OCI-LY3 (cell line): ENCODE data around the gene EME1.

Experiments used
- CTCF ChIP-seq: fragments of 200-600, 300-600 bp; sonication (generic); IDR thresholded peaks from 2 replicates; pipeline ENCODE4 v1.5.1; 2014; ENCODE audit warnings: antibody characterized with exemption, low read length, low read depth
- EZH2phosphoT487 ChIP-seq: fragments of 200-600 bp; shearing (Covaris generic); IDR thresholded peaks from 2 replicates; pipeline ENCODE4 v1.6.1; 2018; ENCODE audit warnings: antibody characterized with exemption, mixed run types, low read depth

DNA sequence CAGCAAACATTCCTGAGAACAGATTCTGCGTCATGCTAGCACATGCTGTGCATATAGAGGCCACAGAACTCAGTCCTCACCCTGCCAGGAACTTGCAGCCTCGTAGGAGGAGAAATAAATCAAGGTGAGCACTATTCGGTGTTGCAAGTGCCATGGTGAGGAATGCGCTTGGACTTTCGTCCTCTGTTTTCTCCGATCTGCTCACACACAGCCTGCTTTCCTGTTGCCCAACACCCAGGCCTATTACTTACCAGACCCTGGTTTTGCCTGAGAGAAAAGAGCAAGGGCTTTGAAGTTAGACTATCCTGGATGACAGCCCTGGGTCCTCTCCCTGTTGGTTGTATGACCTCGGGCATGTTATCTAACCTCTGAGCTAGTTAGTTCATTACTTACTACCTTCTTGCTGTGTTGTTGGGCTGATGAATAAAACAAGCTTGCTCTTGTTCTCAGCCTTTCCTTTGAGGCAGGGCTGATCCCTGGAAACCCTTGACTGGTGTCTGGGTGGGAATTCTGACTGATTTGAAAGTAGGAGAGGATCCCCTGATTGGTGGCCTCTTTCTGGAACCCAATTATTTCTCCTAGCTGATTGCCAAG lies 55.9 kb downstream of the EME1 start:
- TF ChIP-seq CTCF (no peak), EZH2phosphoT487 (no peak)
